HL-60 (cell line): Measurements from ENCODE around the gene WDR33.

Experiments
- CTCF ChIP-seq: IDR thresholded peaks from one replicate; pipeline ENCODE4 v1.5.1; 2011; ENCODE audit warnings: low read length, control low read depth, inconsistent platforms; ENCODE audit not compliant: insufficient read depth
- GABPA ChIP-seq: IDR thresholded peaks from 2 replicates; pipeline ENCODE4 v1.6.1; 2012; ENCODE audit warnings: low read depth
- TF ChIP-seq, protein P1 (sequence below): IDR thresholded peaks from 2 replicates; pipeline ENCODE4 v1.6.1; 2012; ENCODE audit warnings: low read depth; ENCODE audit not compliant: insufficient replicate concordance

DNA sequence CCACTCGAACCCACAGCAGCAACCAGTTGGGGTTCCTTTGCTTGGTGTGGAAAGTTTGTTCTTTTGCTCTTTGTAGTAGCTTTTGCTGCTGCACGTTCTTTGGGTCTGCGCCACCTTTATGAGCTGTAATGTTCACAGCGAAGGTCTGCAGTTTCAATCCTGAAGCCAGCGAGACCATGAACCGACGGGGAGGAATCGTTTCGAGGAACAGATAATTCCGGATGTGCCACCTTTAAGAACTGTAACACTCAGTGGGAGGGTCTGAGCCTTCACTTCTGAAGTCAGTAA, 150.7 kb downstream of the WDR33 start:
- TF ChIP-seq CTCF (no peak), GABPA (no peak)
- TF ChIP-seq, protein P1, sequence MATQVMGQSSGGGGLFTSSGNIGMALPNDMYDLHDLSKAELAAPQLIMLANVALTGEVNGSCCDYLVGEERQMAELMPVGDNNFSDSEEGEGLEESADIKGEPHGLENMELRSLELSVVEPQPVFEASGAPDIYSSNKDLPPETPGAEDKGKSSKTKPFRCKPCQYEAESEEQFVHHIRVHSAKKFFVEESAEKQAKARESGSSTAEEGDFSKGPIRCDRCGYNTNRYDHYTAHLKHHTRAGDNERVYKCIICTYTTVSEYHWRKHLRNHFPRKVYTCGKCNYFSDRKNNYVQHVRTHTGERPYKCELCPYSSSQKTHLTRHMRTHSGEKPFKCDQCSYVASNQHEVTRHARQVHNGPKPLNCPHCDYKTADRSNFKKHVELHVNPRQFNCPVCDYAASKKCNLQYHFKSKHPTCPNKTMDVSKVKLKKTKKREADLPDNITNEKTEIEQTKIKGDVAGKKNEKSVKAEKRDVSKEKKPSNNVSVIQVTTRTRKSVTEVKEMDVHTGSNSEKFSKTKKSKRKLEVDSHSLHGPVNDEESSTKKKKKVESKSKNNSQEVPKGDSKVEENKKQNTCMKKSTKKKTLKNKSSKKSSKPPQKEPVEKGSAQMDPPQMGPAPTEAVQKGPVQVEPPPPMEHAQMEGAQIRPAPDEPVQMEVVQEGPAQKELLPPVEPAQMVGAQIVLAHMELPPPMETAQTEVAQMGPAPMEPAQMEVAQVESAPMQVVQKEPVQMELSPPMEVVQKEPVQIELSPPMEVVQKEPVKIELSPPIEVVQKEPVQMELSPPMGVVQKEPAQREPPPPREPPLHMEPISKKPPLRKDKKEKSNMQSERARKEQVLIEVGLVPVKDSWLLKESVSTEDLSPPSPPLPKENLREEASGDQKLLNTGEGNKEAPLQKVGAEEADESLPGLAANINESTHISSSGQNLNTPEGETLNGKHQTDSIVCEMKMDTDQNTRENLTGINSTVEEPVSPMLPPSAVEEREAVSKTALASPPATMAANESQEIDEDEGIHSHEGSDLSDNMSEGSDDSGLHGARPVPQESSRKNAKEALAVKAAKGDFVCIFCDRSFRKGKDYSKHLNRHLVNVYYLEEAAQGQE = no peak
